Activated naive CD4-positive, alpha-beta T cell (primary cell): ENCODE measurements around the gene DEPDC5.

Experiments
- DNase-seq, 4 experiments: peaks; one replicate each; lab custom pipeline; 2025; lab: John Stamatoyannopoulos, UW

DEPDC5 gene

GRCh38 chr22:31926969-31927368 lies 173.2 kb downstream of the DEPDC5 start:
- no peak for DNase-seq

GRCh38 chr22:31927562-31927961 lies 173.7 kb downstream of the DEPDC5 start:
- DNase-seq = no peak

- no peak for DNase-seq
Observed at GRCh38 chr22:31929167-31929930, 175.5 kb downstream of the DEPDC5 start.

GRCh38 chr22:31932863-31933262 lies 179.0 kb downstream of the DEPDC5 start:
- no peak for DNase-seq

- DNase-seq = no peak
Observed at GRCh38 chr22:31933406-31933805, 179.6 kb downstream of the DEPDC5 start.

GRCh38 chr22:31933816-31934482 lies 180.1 kb downstream of the DEPDC5 start:
- no peak for DNase-seq

GRCh38 chr22:31935961-31936635 lies 182.3 kb downstream of the DEPDC5 start:
- no peak for DNase-seq

DNA sequence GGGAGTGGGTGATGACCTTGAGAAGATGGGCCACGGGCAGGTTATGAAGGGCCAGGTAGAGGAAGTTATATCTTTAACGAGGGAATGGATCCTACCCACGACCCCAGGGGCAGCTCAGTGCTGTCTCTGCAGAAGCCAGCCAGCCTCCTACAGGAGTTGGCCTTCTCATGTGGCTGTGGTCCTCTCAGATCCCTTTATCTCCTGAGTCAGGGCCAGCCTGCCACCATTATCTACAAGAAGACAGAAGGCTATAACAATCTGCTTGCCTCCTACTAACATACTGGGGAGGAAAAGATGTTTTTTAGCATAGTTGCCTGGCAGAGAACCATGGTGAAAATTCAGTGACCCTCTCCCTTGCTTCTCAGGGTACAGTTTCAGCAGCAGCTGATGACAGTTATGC lies 183.5 kb downstream of the DEPDC5 start:
- no peak for DNase-seq

DNA sequence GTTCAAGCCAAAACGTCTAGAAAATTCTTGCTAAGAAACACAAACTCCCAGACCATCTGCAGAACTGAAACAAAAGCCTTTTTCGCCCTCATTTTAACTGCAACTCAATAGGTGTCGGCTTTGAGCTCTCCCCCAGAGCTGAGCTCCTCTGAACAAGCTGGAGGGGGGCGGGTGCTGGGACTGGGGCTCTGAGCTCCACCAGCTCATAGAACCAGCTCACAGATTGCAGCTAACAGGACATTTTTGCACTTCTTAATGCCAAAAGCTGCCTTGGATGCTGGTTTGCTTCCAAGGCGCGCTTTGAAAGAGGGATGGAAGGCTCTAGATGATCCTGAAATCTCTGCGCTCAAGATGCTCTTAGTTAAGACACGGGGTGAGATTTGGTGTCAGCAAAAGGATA lies 184.5 kb downstream of the DEPDC5 start:
- DNase-seq = no peak

- DNase-seq = no peak
Observed at GRCh38 chr22:31940506-31940905, 186.7 kb downstream of the DEPDC5 start.

DNA sequence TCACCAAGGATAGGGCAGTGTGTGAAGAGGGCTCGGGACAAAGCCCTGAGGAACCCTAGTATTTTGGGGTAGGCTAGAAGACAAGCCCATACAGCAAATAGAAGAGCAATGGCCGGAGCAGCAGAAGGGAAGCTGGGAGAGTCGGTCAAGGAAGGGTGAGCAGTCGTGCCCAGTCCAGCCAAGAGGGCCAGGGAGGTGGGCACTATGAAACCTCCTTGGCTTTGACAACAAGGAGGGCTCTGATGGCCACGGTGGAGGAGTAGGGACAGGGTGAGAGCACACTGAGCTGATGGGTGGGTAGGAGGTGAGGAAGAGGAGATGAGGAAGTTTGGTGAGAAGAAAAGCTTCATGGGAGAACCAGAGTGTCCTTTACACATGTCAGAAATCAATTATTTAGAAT lies 188.3 kb downstream of the DEPDC5 start:
- DNase-seq = no peak

DNA sequence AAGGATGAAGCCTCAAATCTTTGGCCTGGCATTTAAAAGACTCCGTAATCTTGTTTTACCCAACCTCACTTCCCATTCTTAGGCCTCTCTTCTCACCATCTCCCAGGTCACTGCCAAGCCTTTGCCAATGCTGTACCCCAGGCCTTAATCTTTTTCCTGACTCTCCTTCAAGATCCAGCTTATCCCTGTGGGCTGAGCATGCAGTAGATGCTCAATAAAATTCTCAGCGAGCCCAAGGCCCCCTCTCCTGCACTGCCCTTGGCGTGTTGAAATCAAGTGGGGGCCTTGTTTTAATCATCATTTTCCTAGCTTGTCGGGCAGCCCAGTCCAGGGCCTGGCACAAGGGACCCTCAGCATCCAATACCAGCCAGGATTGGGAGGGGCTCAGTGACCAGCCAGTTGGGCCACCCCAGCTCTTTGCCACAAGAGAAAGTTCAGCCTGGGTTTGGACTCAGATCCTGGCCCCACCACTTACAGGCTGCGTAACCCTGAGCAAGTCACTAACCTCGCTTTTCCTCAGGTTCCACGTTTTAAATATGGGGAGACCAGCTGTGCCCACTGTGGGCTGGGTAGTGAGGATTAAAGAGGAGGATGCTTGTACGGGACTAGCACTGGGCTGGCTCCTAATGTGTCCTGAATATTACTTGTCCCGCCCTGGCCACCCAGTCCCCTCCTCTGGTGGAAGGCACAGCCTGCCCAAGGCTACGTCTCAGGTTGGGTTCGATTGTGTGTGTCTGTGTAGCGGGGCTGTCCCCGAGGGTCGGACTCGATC lies 189.6 kb downstream of the DEPDC5 start:
- DNase-seq = no peak

GRCh38 chr22:31943978-31944699 lies 190.3 kb downstream of the DEPDC5 start, which contains the start of gene YWHAH:
TSS of gene YWHAH (plus strand) at chr22:31944535. CDS start at chr22:31944734, 199 bp downstream.
- DNase-seq = peak; percentile 57 to 72 (median 70)

DNA sequence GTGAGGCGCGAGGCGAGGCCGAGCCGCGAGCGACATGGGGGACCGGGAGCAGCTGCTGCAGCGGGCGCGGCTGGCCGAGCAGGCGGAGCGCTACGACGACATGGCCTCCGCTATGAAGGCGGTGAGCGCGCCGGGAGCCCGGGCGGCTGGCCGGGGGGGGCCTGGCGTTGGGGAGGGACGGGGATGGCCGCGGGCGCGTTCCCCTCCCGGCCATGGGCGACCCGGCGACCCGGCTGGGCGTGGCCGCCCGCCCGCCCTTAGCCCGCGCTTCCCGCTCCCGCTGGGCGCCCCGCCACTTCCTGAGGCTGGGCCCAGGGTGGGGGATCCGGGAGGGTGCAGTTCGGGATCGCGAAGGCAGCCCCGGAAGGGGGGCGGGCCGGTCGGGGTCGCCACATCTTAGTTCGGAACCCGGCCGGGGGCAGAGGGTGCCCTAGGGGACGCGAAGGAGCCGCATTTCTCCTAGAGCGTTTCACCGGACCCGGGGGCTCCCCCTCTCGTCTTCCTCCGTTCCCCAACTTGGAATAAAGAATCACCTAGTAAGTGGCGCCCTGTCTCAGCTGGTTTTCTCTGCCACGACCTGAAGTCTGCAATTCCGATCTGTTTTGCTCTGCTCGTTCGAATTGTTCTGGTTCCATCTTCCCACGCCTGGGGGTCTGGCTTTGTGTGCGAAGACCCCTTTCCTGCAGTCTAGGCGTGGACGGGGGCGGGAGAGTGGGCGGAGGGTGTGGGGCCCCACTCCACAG lies 191.1 kb downstream of the DEPDC5 start:
- peak in 1 of 4 experiments; percentile 50 for DNase-seq

GRCh38 chr22:31945443-31945855 lies 191.6 kb downstream of the DEPDC5 start:
- no peak for DNase-seq

- no peak for DNase-seq
Observed at GRCh38 chr22:31945971-31946680, 192.3 kb downstream of the DEPDC5 start.

GRCh38 chr22:31947296-31947695 lies 193.5 kb downstream of the DEPDC5 start:
- DNase-seq = no peak

DNA sequence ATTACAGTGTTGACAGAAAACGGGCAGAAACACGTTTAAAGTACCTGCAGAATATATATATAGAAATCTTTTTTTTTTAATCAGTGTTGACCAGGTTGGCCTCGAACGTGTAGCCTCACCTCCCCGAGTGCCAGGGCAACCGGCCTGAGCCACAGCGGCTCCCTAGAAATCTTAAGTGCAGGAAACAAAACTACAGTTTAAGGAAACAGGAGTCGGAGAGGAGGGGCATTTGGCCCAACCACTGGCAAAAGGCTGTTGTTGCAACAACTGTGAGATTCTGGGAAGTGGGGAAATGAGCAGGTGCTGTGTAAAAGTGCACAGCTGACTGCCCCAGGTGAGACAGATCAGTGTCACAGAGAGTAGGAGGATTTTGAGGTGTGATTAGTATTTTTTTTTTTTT lies 194.2 kb downstream of the DEPDC5 start:
- DNase-seq = no peak

GRCh38 chr22:31950226-31950625 lies 196.4 kb downstream of the DEPDC5 start:
- no peak for DNase-seq
